Neural crest cell (in vitro differentiated cells): ENCODE data around the gene LSM3. TPM values are rescaled to one million over a fixed set of nuclear protein-coding genes. Genes with fewer than 3 reads are reported as not detected.

Experiments
- DNase-seq: peaks from one replicate; pipeline ENCODE4 v3.0.0; 2021; ENCODE audit warnings: low read depth, mixed read lengths, low spot score
- H3K27ac Mint-ChIP-seq: one replicate; pipeline ENCODE4 v1.8.0; 2021; ENCODE audit warnings: mild to moderate bottlenecking, mixed read lengths; ENCODE audit not compliant: unreplicated experiment
- H3K27me3 Mint-ChIP-seq: 2 replicates; pipeline ENCODE4 v1.8.0; 2021; ENCODE audit warnings: low read depth, mild to moderate bottlenecking, mixed read lengths
- H3K36me3 Mint-ChIP-seq: 2 replicates; pipeline ENCODE4 v1.8.0; 2021; ENCODE audit warnings: low read depth, mild to moderate bottlenecking, mixed read lengths
- H3K4me1 Mint-ChIP-seq: 2 replicates; pipeline ENCODE4 v1.8.0; 2021; ENCODE audit warnings: mixed read lengths
- H3K4me3 Mint-ChIP-seq: one replicate; pipeline ENCODE4 v1.8.0; 2021; ENCODE audit warnings: mild to moderate bottlenecking, mixed read lengths
- H3K9me3 Mint-ChIP-seq: 2 replicates; pipeline ENCODE4 v1.8.0; 2021; ENCODE audit warnings: mixed read lengths
- CTCF ChIP-seq: fragments of 200-600 bp; sonication (generic); conservative IDR thresholded peaks from 2 replicates; pipeline ENCODE4 v1.5.0; 2021; ENCODE audit warnings: antibody characterized with exemption, mild to moderate bottlenecking
- total RNA-seq: library from RNA; stranded (reverse); gene quantifications from 2 replicates; pipeline ENCODE4 v1.2.1, GENCODE V29; 2021

LSM3 gene
- total RNA-seq, 1 donor from 2014 or later = 18.3 TPM

GRCh38 chr3:14242490-14243311 is 64.1 kb downstream of the LSM3 start:
- TF ChIP-seq CTCF = no peak
- H3K4me3 Mint-ChIP-seq = no peak overlapping the region
- H3K9me3 Mint-ChIP-seq = no peaks in the 10 kb centered on the region
- peaks cover 2% of the 10 kb centered on the region for H3K36me3 Mint-ChIP-seq
- H3K27me3 Mint-ChIP-seq = no peaks in the 10 kb centered on the region
- peaks cover 4% of the 10 kb centered on the region for H3K4me1 Mint-ChIP-seq
- H3K27ac Mint-ChIP-seq = no peak overlapping the region
- no peak for DNase-seq

GRCh38 chr3:14243782-14244181 is 65.2 kb downstream of the LSM3 start:
- Mint-ChIP-seq H3K27me3 (no peaks in the 10 kb centered on the region), H3K4me1 (peaks cover 10% of the 10 kb centered on the region), H3K9me3 (peaks cover 3% of the 10 kb centered on the region), H3K4me3 (no peak overlapping the region), H3K36me3 (peaks cover 2% of the 10 kb centered on the region), H3K27ac (no peak overlapping the region)
- DNase-seq = no peak
- TF ChIP-seq CTCF = no peak

- Mint-ChIP-seq H3K27me3 (no peaks in the 10 kb centered on the region), H3K9me3 (peaks cover 3% of the 10 kb centered on the region), H3K36me3 (peaks cover 2% of the 10 kb centered on the region), H3K27ac (no peak overlapping the region), H3K4me1 (peaks cover 19% of the 10 kb centered on the region), H3K4me3 (no peak overlapping the region)
- DNase-seq = no peak
- no peak for TF ChIP-seq CTCF
Measured at GRCh38 chr3:14244521-14245247, 66.1 kb downstream of the LSM3 start.

GRCh38 chr3:14245248-14245639 is 66.6 kb downstream of the LSM3 start:
- H3K27ac Mint-ChIP-seq = no peak overlapping the region
- H3K4me1 Mint-ChIP-seq = peaks cover 25% of the 10 kb centered on the region
- H3K36me3 Mint-ChIP-seq = peaks cover 2% of the 10 kb centered on the region

GRCh38 chr3:14245822-14246221 is 67.2 kb downstream of the LSM3 start:
- H3K36me3 Mint-ChIP-seq = peaks cover 2% of the 10 kb centered on the region
- peaks cover 5% of the 10 kb centered on the region for H3K9me3 Mint-ChIP-seq
- H3K27ac Mint-ChIP-seq = no peak overlapping the region
- TF ChIP-seq CTCF = no peak
- no peaks in the 10 kb centered on the region for H3K27me3 Mint-ChIP-seq
- no peak for DNase-seq
- no peak overlapping the region for H3K4me3 Mint-ChIP-seq
- H3K4me1 Mint-ChIP-seq = peaks cover 30% of the 10 kb centered on the region

More at GRCh38 chr3:14245248-14245639, 66.6 kb downstream of the LSM3 start:
- DNase-seq = no peak
- peaks cover 3% of the 10 kb centered on the region for H3K9me3 Mint-ChIP-seq
- TF ChIP-seq CTCF = no peak
- no peaks in the 10 kb centered on the region for H3K27me3 Mint-ChIP-seq
- H3K4me3 Mint-ChIP-seq = no peak overlapping the region
